ENCODE data around the gene SLC8A1. TPM values are rescaled to one million over a fixed set of nuclear protein-coding genes. Genes with fewer than 3 reads are reported as not detected.

The SLC8A1 gene
- total RNA-seq, 1 experiment from 2014 or later, result 1.6 TPM

GRCh38 chr2:40384233-40384632, 67.7 kb downstream of the SLC8A1 start:
- ChIA-PET CTCF (interaction anchor here (0.7 kb wide), 1 partner anchor 20 kb away, joined by 3 read pairs; no protein-coding TSS in a partner anchor), POLR2A (interaction anchor here (0.7 kb wide), 1 partner anchor 1095 kb away, joined by 4 read pairs; no protein-coding TSS in a partner anchor)
- H3K36me3 Mint-ChIP-seq (ENCODE audit: insufficient read depth, unreplicated experiment), result no peaks in the 10 kb centered on the region
- BruUV-seq (replicated peaks), result no TSS peak
- no peak overlapping the region for H3K27ac Mint-ChIP-seq (ENCODE audit: low read depth, unreplicated experiment)
- H3K4me1 Mint-ChIP-seq (ENCODE audit: insufficient read depth, unreplicated experiment), result peaks cover 6% of the 10 kb centered on the region
- no peak for TF ChIP-seq CTCF (IDR thresholded peaks at IDR 0.05; ENCODE audit: unreplicated experiment)
- no peaks in the 10 kb centered on the region for H3K27me3 Mint-ChIP-seq (ENCODE audit: insufficient read depth, unreplicated experiment)
- DNase-seq (ENCODE audit: unreplicated experiment), result no peak
- peaks cover 15% of the 10 kb centered on the region for H3K9me3 Mint-ChIP-seq (ENCODE audit: unreplicated experiment)
- H3K4me3 Mint-ChIP-seq (ENCODE audit: unreplicated experiment), result no peak overlapping the region
- intact Hi-C loops (cut with micrococcal nuclease), result no loop called here

- Mint-ChIP-seq H3K27ac (ENCODE audit: low read depth, unreplicated experiment) (no peak overlapping the region), H3K9me3 (ENCODE audit: unreplicated experiment) (peaks cover 19% of the 10 kb centered on the region), H3K4me1 (ENCODE audit: insufficient read depth, unreplicated experiment) (peaks cover 6% of the 10 kb centered on the region), H3K4me3 (ENCODE audit: unreplicated experiment) (no peak overlapping the region), H3K36me3 (ENCODE audit: insufficient read depth, unreplicated experiment) (no peaks in the 10 kb centered on the region), H3K27me3 (ENCODE audit: insufficient read depth, unreplicated experiment) (no peaks in the 10 kb centered on the region)
- no peak for TF ChIP-seq CTCF (IDR thresholded peaks at IDR 0.05; ENCODE audit: unreplicated experiment)
- no TSS peak for BruUV-seq (replicated peaks)
- no peak for DNase-seq (ENCODE audit: unreplicated experiment)
- intact Hi-C loops (cut with micrococcal nuclease), result no loop called here
- CTCF ChIA-PET, result no interaction called here
- POLR2A ChIA-PET, result no interaction called here
These were observed 71.2 kb downstream of the SLC8A1 start for GRCh38 chr2:40380721-40381120.

- Mint-ChIP-seq H3K4me3 (ENCODE audit: unreplicated experiment) (no peak overlapping the region), H3K27me3 (ENCODE audit: insufficient read depth, unreplicated experiment) (no peaks in the 10 kb centered on the region), H3K9me3 (ENCODE audit: unreplicated experiment) (peaks cover 19% of the 10 kb centered on the region), H3K4me1 (ENCODE audit: insufficient read depth, unreplicated experiment) (peaks cover 6% of the 10 kb centered on the region), H3K27ac (ENCODE audit: low read depth, unreplicated experiment) (no peak overlapping the region), H3K36me3 (ENCODE audit: insufficient read depth, unreplicated experiment) (no peaks in the 10 kb centered on the region)
- no TSS peak for BruUV-seq (replicated peaks)
- DNase-seq (ENCODE audit: unreplicated experiment), result no peak
- intact Hi-C loops (cut with micrococcal nuclease), result no loop called here
- TF ChIP-seq CTCF (IDR thresholded peaks at IDR 0.05; ENCODE audit: unreplicated experiment), result no peak
- ChIA-PET POLR2A (interaction anchor here (1.1 kb wide), 1 partner anchor 72 kb away, joined by 3 read pairs; the partner anchor contains the start of gene SLC8A1), CTCF (interaction anchor here (0.5 kb wide), 1 partner anchor 673 kb away, joined by 4 read pairs; no protein-coding TSS in a partner anchor)
These were observed 71.8 kb downstream of the SLC8A1 start for GRCh38 chr2:40380041-40380440.

- intact Hi-C loops (cut with micrococcal nuclease), result no loop called here
- no peak for DNase-seq (ENCODE audit: unreplicated experiment)
- no peak overlapping the region for H3K27ac Mint-ChIP-seq (ENCODE audit: low read depth, unreplicated experiment)
- H3K27me3 Mint-ChIP-seq (ENCODE audit: insufficient read depth, unreplicated experiment), result no peaks in the 10 kb centered on the region
- BruUV-seq (replicated peaks), result no TSS peak
- TF ChIP-seq CTCF (IDR thresholded peaks at IDR 0.05; ENCODE audit: unreplicated experiment), result no peak
- ChIA-PET POLR2A (no interaction called here), CTCF (interaction anchor here (0.6 to 1.0 kb wide), 2 partner anchors 314 to 646 kb away, joined by 3 read pairs; no protein-coding TSS in a partner anchor)
- H3K9me3 Mint-ChIP-seq (ENCODE audit: unreplicated experiment), result peaks cover 7% of the 10 kb centered on the region
- H3K4me1 Mint-ChIP-seq (ENCODE audit: insufficient read depth, unreplicated experiment), result peaks cover 7% of the 10 kb centered on the region
- no peak overlapping the region for H3K4me3 Mint-ChIP-seq (ENCODE audit: unreplicated experiment)
- H3K36me3 Mint-ChIP-seq (ENCODE audit: insufficient read depth, unreplicated experiment), result no peaks in the 10 kb centered on the region
These were observed 77.2 kb downstream of the SLC8A1 start for GRCh38 chr2:40374543-40375240.
